ENCODE data around the gene ANGPTL1.

DNA sequence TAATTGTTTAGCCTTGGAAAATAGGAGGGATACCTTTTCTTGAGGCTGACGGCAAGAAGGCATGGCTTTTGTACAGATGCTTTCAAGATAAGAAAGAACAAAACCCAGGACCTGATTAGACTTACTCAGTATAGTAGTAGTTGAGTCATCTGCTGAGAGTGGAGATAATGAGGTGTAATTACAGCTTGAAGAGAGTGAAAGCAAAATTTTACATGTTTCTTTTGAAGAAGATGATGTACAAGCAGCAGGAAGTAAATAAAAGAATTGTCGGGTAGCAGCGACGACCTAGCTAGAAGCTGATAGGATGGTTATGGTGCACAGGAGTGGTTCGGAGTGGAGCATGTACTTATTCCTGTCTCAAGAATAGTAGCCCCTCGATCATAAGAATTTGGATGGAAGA, 6.6 kb downstream of the ANGPTL1 start:
- TF ChIP-seq, protein P1, sequence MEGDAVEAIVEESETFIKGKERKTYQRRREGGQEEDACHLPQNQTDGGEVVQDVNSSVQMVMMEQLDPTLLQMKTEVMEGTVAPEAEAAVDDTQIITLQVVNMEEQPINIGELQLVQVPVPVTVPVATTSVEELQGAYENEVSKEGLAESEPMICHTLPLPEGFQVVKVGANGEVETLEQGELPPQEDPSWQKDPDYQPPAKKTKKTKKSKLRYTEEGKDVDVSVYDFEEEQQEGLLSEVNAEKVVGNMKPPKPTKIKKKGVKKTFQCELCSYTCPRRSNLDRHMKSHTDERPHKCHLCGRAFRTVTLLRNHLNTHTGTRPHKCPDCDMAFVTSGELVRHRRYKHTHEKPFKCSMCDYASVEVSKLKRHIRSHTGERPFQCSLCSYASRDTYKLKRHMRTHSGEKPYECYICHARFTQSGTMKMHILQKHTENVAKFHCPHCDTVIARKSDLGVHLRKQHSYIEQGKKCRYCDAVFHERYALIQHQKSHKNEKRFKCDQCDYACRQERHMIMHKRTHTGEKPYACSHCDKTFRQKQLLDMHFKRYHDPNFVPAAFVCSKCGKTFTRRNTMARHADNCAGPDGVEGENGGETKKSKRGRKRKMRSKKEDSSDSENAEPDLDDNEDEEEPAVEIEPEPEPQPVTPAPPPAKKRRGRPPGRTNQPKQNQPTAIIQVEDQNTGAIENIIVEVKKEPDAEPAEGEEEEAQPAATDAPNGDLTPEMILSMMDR (IDR thresholded peaks at IDR 0.05): no peak
- TF ChIP-seq POLR2A (IDR thresholded peaks at IDR 0.05): no peak
